Left lung (tissue), 10 donors: ENCODE data around the gene ZNF416. TPM values are rescaled to one million over a fixed set of nuclear protein-coding genes. Genes with fewer than 3 reads are reported as not detected.
A peak's percentile ranks its signal among the peaks of the same experiment; 100 is the strongest.

Source experiments
- ATAC-seq: fragments of 200-7000 bp; cut with Tn5 transposase; one replicate; pipeline ENCODE4 v1.9.1; 2020; ENCODE audit warnings: moderate library complexity
- DNase-seq, 4 donors: peaks; one replicate each; pipeline ENCODE4 v3.0.0-alpha.2; 2013 to 2020
- H3K27ac ChIP-seq, 2 donors: fragments of 200-600 bp; sonication (generic) in 1 of 2; one replicate each; pipeline versions ENCODE4 v1.5.0 to v1.8.0; 2020 to 2021
- H3K27me3 ChIP-seq, 2 donors: fragments of 200-600 bp; sonication (generic) in 1 of 2; one replicate each; pipeline versions ENCODE4 v1.5.0 to v1.8.0; 2020 to 2021
- H3K36me3 ChIP-seq, 2 donors: fragments of 200-600 bp; sonication (generic) in 1 of 2; one replicate each; pipeline versions ENCODE4 v1.5.0 to v1.8.0; 2020 to 2021
- H3K4me1 ChIP-seq, 2 donors: fragments of 200-600 bp; one replicate each; pipeline ENCODE4 v1.8.0; 2021
- H3K4me3 ChIP-seq, 2 donors: fragments of 200-600 bp; sonication (generic) in 1 of 2; one replicate each; pipeline versions ENCODE4 v1.5.0 to v1.8.0; 2020 to 2021; ENCODE audit warnings: mild to moderate bottlenecking in 1 of 2
- H3K9me3 ChIP-seq, 2 donors: fragments of 200-600 bp; sonication (generic) in 1 of 2; one replicate each; pipeline versions ENCODE4 v1.5.0 to v1.8.0; 2020 to 2021
- intact Hi-C, 2 donors: fragments of 100-400 bp; cut with DNase I; formaldehyde crosslinking; loops; one replicate each; pipeline versions ENCODE4 v1.11.2 to v1.14.2; 2022
- polyA plus RNA-seq, 6 donors: library from polyadenylated mRNA; unstranded; fragments of 120-200 nt; gene quantifications; one replicate each; pipeline ENCODE4 v1.2.1, GENCODE V29; 2013; ENCODE audit not compliant: insufficient read length in 6 of 6
- total RNA-seq, 2 donors: library from RNA; stranded (reverse); fragmentation: NEBNext Ultra II Directional; extraction: Animal tissue kit (Norgen Biotek cat#: 25700); gene quantifications; one replicate each; pipeline ENCODE4 v1.2.1, GENCODE V29; 2021
- TF ChIP-seq, protein P1 (sequence below), 2 donors: fragments of 200-600 bp; sonication (generic) in 1 of 2; IDR thresholded peaks; one replicate each; pipeline versions ENCODE4 v1.5.0 to v1.8.0; 2021; ENCODE audit warnings: antibody characterized with exemption in 2 of 2
- donor health status: DM: no; HTN: yes; CAD: no.
- donor health status: DM: no; HTN: no; CAD: no.

Gene ZNF416
- total and polyA plus RNA-seq, 8 donors: 4.5 to 9.4 (median 7.4) TPM

DNA sequence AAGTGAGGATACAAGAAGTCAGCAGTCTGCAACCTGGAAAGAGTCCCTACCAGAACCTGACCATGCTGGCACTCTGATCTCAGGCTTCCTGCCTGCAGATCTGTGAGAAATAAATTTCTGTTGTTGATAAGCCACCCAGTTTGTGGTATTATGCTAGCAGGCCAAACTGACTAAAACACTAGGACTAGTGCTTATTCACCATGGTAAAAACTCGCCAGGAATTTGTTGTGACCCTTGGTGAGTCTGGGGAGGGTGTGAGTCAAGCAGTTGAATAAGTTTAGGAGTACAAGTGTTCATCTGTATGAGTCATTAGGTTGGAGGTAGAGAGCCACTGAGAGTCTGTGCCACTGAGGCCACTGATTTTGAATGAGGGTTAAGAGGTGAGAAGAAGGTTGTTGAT, 8.8 kb upstream of the ZNF416 start:
- peaks cover 0 to 53% of the 10 kb centered on the region in 2 donors for H3K36me3 ChIP-seq
- no peak for ATAC-seq
- H3K27me3 ChIP-seq: no peaks in the 10 kb centered on the region
- no peak overlapping the region for H3K27ac ChIP-seq
- intact Hi-C loops: no loop called here
- TF ChIP-seq, protein P1, sequence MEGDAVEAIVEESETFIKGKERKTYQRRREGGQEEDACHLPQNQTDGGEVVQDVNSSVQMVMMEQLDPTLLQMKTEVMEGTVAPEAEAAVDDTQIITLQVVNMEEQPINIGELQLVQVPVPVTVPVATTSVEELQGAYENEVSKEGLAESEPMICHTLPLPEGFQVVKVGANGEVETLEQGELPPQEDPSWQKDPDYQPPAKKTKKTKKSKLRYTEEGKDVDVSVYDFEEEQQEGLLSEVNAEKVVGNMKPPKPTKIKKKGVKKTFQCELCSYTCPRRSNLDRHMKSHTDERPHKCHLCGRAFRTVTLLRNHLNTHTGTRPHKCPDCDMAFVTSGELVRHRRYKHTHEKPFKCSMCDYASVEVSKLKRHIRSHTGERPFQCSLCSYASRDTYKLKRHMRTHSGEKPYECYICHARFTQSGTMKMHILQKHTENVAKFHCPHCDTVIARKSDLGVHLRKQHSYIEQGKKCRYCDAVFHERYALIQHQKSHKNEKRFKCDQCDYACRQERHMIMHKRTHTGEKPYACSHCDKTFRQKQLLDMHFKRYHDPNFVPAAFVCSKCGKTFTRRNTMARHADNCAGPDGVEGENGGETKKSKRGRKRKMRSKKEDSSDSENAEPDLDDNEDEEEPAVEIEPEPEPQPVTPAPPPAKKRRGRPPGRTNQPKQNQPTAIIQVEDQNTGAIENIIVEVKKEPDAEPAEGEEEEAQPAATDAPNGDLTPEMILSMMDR (IDR thresholded peaks at IDR 0.05): no peak
- DNase-seq: no peak
- H3K9me3 ChIP-seq: peaks cover 0 to 88% of the 10 kb centered on the region in 2 donors
- H3K4me3 ChIP-seq: no peak overlapping the region
- H3K4me1 ChIP-seq: peaks cover 12 to 13% of the 10 kb centered on the region in 2 donors

GRCh38 chr19:57583521-57584416, 5.1 kb upstream of the ZNF416 start, which contains the start of gene ZIK1:
TSS of gene ZIK1 (plus strand) at chr19:57584145. CDS start at chr19:57584357, 212 bp downstream.
- intact Hi-C loops: no loop called here
- peaks cover 0 to 70% of the 10 kb centered on the region in 2 donors for H3K9me3 ChIP-seq

GRCh38 chr19:57583104-57583520, 4.4 kb upstream of the ZNF416 start:
- intact Hi-C loops: no loop called here
- peaks cover 0 to 64% of the 10 kb centered on the region in 2 donors for H3K9me3 ChIP-seq
- TF ChIP-seq, protein P1 (IDR thresholded peaks at IDR 0.05): no peak
- H3K36me3 ChIP-seq: peaks cover 0 to 11% of the 10 kb centered on the region in 2 donors
- no peaks in the 10 kb centered on the region for H3K27me3 ChIP-seq
- DNase-seq: no peak
- no peak for ATAC-seq
- H3K4me3 ChIP-seq: peak overlapping the region; percentile 62 to 65
- no peak overlapping the region for H3K27ac ChIP-seq
- H3K4me1 ChIP-seq: peaks cover 13 to 15% of the 10 kb centered on the region in 2 donors

More at GRCh38 chr19:57583521-57584416, 5.1 kb upstream of the ZNF416 start, which contains the start of gene ZIK1:
- H3K27ac ChIP-seq: peak within 1 kb of the TSS; percentile 16 to 48
- ATAC-seq (peak; percentile 97), DNase-seq (peak; percentile 90 to 96 (median 92))
- no peaks in the 10 kb centered on the region for H3K27me3 ChIP-seq
- peak within 1 kb of the TSS; percentile 62 to 65 for H3K4me3 ChIP-seq
- TF ChIP-seq, protein P1 (IDR thresholded peaks at IDR 0.05): no peak
- H3K4me1 ChIP-seq: peaks cover 12 to 13% of the 10 kb centered on the region in 2 donors
- H3K36me3 ChIP-seq: peaks cover 0 to 18% of the 10 kb centered on the region in 2 donors

GRCh38 chr19:57576661-57577060, 2.0 kb downstream of the ZNF416 start:
- no peak overlapping the region for H3K27ac ChIP-seq
- H3K4me1 ChIP-seq: peaks cover 6 to 8% of the 10 kb centered on the region in 2 donors
- peaks cover 13 to 53% of the 10 kb centered on the region in 2 donors for H3K36me3 ChIP-seq
- no peaks in the 10 kb centered on the region for H3K27me3 ChIP-seq
- TF ChIP-seq, protein P1 (IDR thresholded peaks at IDR 0.05): no peak
- intact Hi-C loops: no loop called here
- H3K9me3 ChIP-seq: peaks cover 5 to 70% of the 10 kb centered on the region in 2 donors
- no peak overlapping the region for H3K4me3 ChIP-seq
- ATAC-seq (no peak), DNase-seq (no peak)

DNA sequence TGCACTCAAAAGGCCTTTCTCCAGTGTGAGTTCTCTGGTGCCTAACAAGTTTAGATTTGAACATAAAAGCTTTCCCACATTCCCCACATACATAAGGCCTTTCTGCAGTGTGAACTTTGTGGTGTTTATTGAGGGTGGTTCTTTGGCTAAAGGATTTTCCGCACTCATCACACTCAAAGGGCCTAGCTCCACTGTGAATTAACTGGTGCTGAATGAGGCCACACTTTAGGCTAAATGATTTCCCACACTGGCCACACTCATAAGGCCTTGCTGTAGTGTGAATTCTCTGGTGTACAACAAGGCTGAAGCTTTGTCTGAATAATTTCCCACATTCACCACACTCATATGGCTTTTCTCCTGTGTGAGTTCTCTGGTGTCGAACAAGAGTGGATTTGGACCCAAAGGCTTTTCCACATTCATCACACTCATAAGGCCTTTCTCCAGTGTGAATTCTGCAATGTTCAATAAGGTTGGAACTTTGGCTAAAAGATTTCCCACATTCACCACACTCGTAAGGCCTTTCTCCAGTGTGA, 6.2 kb downstream of the ZNF416 start:
- Histone ChIP-seq H3K4me3 (no peak overlapping the region), H3K27ac (no peak overlapping the region), H3K9me3 (peaks cover 7 to 100% of the 10 kb centered on the region in 2 donors), H3K36me3 (peaks cover 13 to 63% of the 10 kb centered on the region in 2 donors), H3K4me1 (peaks cover 0 to under 1% of the 10 kb centered on the region in 2 donors), H3K27me3 (no peaks in the 10 kb centered on the region)
- intact Hi-C loops: no loop called here
- ATAC-seq (no peak), DNase-seq (no peak)
- TF ChIP-seq, protein P1 (IDR thresholded peaks at IDR 0.05): no peak
